Measurements from ENCODE around the gene DLGAP1. TPM values are rescaled to one million over a fixed set of nuclear protein-coding genes. Genes with fewer than 3 reads are reported as not detected.
A peak's percentile ranks its signal among the peaks of the same experiment; 100 is the strongest.

The DLGAP1 gene
- polyA plus RNA-seq, 1 donor from 2014 or later: 4.5 TPM

DNA sequence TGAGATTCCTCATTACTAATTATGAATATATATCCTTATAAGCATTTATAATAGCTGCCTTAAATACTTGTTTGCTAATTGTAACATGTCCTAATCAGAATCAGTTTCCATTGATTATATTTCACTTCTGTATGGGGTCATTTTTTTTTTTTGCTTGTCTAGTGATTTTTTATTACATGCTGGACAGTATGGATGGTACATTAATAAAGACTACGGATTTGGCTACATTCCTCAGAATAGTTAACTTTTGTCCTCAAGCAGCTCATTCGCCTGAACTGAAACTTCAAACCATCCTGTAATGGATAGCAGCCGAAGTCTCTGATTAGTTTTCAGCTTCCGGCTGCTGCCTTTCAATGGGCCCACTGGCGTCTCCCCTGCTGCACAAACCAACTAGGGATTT, 993.4 kb downstream of the DLGAP1 start:
- H3K9me2 ChIP-seq (ENCODE audit: insufficient read depth, low read length): no peaks in the 10 kb centered on the region
- H3K27me3 ChIP-seq (ENCODE audit: insufficient read depth, low read depth, low read length): no peaks in the 10 kb centered on the region
- no peaks in the 10 kb centered on the region for H3F3A ChIP-seq (ENCODE audit: insufficient read depth, low read length, poor library complexity, severe bottlenecking)
- H3K4me2 ChIP-seq (ENCODE audit: low read length): no peak overlapping the region
- peak overlapping the region; percentile 17 for H3K27ac ChIP-seq (ENCODE audit: low read length)
- no peak overlapping the region for H3K4me3 ChIP-seq (ENCODE audit: low read length)
- H3K79me2 ChIP-seq (replicated peaks; ENCODE audit: insufficient read depth, low read length): peaks cover 22% of the 10 kb centered on the region
- no peaks in the 10 kb centered on the region for H3K9me3 ChIP-seq (ENCODE audit: low read length)
- peaks cover 4% of the 10 kb centered on the region for H3K36me3 ChIP-seq (ENCODE audit: insufficient read depth, low read length)
- no peak for TF ChIP-seq RAD21 (conservative IDR thresholded peaks at IDR 0.05)
- TF ChIP-seq TAF1 (IDR thresholded peaks at IDR 0.05; ENCODE audit: low read depth): no peak
- TF ChIP-seq, protein P1, sequence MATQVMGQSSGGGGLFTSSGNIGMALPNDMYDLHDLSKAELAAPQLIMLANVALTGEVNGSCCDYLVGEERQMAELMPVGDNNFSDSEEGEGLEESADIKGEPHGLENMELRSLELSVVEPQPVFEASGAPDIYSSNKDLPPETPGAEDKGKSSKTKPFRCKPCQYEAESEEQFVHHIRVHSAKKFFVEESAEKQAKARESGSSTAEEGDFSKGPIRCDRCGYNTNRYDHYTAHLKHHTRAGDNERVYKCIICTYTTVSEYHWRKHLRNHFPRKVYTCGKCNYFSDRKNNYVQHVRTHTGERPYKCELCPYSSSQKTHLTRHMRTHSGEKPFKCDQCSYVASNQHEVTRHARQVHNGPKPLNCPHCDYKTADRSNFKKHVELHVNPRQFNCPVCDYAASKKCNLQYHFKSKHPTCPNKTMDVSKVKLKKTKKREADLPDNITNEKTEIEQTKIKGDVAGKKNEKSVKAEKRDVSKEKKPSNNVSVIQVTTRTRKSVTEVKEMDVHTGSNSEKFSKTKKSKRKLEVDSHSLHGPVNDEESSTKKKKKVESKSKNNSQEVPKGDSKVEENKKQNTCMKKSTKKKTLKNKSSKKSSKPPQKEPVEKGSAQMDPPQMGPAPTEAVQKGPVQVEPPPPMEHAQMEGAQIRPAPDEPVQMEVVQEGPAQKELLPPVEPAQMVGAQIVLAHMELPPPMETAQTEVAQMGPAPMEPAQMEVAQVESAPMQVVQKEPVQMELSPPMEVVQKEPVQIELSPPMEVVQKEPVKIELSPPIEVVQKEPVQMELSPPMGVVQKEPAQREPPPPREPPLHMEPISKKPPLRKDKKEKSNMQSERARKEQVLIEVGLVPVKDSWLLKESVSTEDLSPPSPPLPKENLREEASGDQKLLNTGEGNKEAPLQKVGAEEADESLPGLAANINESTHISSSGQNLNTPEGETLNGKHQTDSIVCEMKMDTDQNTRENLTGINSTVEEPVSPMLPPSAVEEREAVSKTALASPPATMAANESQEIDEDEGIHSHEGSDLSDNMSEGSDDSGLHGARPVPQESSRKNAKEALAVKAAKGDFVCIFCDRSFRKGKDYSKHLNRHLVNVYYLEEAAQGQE (IDR thresholded peaks at IDR 0.05; ENCODE audit: borderline replicate concordance): no peak
- TF ChIP-seq EP300 (conservative IDR thresholded peaks at IDR 0.05; ENCODE audit: poor library complexity, severe bottlenecking): no peak
- TF ChIP-seq MXI1 (conservative IDR thresholded peaks at IDR 0.05; ENCODE audit: poor library complexity, severe bottlenecking): no peak
- no peak for TF ChIP-seq SMC3 (conservative IDR thresholded peaks at IDR 0.05; ENCODE audit: poor library complexity)
- TF ChIP-seq, protein P2, sequence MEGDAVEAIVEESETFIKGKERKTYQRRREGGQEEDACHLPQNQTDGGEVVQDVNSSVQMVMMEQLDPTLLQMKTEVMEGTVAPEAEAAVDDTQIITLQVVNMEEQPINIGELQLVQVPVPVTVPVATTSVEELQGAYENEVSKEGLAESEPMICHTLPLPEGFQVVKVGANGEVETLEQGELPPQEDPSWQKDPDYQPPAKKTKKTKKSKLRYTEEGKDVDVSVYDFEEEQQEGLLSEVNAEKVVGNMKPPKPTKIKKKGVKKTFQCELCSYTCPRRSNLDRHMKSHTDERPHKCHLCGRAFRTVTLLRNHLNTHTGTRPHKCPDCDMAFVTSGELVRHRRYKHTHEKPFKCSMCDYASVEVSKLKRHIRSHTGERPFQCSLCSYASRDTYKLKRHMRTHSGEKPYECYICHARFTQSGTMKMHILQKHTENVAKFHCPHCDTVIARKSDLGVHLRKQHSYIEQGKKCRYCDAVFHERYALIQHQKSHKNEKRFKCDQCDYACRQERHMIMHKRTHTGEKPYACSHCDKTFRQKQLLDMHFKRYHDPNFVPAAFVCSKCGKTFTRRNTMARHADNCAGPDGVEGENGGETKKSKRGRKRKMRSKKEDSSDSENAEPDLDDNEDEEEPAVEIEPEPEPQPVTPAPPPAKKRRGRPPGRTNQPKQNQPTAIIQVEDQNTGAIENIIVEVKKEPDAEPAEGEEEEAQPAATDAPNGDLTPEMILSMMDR (IDR thresholded peaks at IDR 0.05; ENCODE audit: poor library complexity, severe bottlenecking): no peak
- no peak for TF ChIP-seq EZH2 (IDR thresholded peaks at IDR 0.05; ENCODE audit: borderline replicate concordance, insufficient read depth, low read length, poor library complexity, severe bottlenecking)
- TF ChIP-seq POLR2AphosphoS5 (IDR thresholded peaks at IDR 0.05): no peak
- no peak overlapping the region for H2AFZ ChIP-seq (ENCODE audit: low read depth, low read length)
- H3K9ac ChIP-seq (ENCODE audit: low read length): no peak overlapping the region
- H4K20me1 ChIP-seq (ENCODE audit: insufficient read depth): no peaks in the 10 kb centered on the region

DNA sequence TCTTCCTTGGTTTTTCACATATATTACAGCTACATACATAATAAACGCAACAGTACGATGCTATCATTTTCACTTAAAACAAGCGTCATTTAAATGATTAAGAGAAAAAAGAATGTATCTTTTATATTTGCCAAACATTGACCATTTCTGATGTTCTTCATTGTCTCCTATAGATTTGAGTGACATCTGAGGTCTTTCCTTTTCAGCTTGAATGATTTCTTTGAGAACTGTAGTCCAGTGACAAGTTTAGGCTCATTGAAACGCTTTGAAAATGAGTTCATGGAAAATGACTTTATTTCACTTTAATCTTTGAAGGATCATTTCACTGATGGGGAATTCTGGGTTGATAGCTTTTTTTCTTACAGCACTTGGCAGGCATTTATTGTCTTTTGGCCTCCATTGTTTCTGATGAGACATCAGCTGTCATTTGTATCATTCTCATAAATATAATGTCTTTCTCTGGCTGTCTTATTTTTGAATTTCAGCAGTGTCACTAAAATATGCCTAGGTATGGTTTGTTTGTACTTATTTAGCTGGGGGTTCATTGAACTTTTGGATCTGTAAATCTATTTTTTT, 994.2 kb downstream of the DLGAP1 start:
- H3K4me2 ChIP-seq (ENCODE audit: low read length): no peak overlapping the region
- no peaks in the 10 kb centered on the region for H3F3A ChIP-seq (ENCODE audit: insufficient read depth, low read length, poor library complexity, severe bottlenecking)
- no peak overlapping the region for H3K4me3 ChIP-seq (ENCODE audit: low read length)
- no peak overlapping the region for H3K9ac ChIP-seq (ENCODE audit: low read length)
- no peaks in the 10 kb centered on the region for H3K27me3 ChIP-seq (ENCODE audit: insufficient read depth, low read depth, low read length)
- H3K9me2 ChIP-seq (ENCODE audit: insufficient read depth, low read length): no peaks in the 10 kb centered on the region
- H4K20me1 ChIP-seq (ENCODE audit: insufficient read depth): no peaks in the 10 kb centered on the region
- TF ChIP-seq POLR2AphosphoS5 (IDR thresholded peaks at IDR 0.05): no peak
- TF ChIP-seq MXI1 (conservative IDR thresholded peaks at IDR 0.05; ENCODE audit: poor library complexity, severe bottlenecking): no peak
- no peak for TF ChIP-seq RAD21 (conservative IDR thresholded peaks at IDR 0.05)
- TF ChIP-seq EP300 (conservative IDR thresholded peaks at IDR 0.05; ENCODE audit: poor library complexity, severe bottlenecking): peak; percentile 76
- no peak overlapping the region for H2AFZ ChIP-seq (ENCODE audit: low read depth, low read length)
- peaks cover 30% of the 10 kb centered on the region for H3K79me2 ChIP-seq (replicated peaks; ENCODE audit: insufficient read depth, low read length)
- H3K27ac ChIP-seq (ENCODE audit: low read length): peak overlapping the region; percentile 35
- H3K9me3 ChIP-seq (ENCODE audit: low read length): no peaks in the 10 kb centered on the region
- peaks cover 4% of the 10 kb centered on the region for H3K36me3 ChIP-seq (ENCODE audit: insufficient read depth, low read length)

All from neural cell (in vitro differentiated cells).